Measurements from ENCODE around the gene PARVG. TPM values are rescaled to one million over a fixed set of nuclear protein-coding genes. Genes with fewer than 3 reads are reported as not detected.

Gene PARVG
- polyA plus RNA-seq, 1 experiment = 0.01 TPM

GRCh38 chr22:44205516-44206329, 25.0 kb downstream of the PARVG start:
- no peaks in the 10 kb centered on the region for H3K9me3 ChIP-seq (ENCODE audit: control insufficient read depth, insufficient read depth, low read length)
- POLR2A ChIA-PET = no interaction called here
- H3K4me3 ChIP-seq (ENCODE audit: low read depth, low read length) = no peak overlapping the region
- DNase-seq (ENCODE audit: low read depth, low spot score) = no peak
- CTCF ChIA-PET = no interaction called here
- TF ChIP-seq, protein P1, sequence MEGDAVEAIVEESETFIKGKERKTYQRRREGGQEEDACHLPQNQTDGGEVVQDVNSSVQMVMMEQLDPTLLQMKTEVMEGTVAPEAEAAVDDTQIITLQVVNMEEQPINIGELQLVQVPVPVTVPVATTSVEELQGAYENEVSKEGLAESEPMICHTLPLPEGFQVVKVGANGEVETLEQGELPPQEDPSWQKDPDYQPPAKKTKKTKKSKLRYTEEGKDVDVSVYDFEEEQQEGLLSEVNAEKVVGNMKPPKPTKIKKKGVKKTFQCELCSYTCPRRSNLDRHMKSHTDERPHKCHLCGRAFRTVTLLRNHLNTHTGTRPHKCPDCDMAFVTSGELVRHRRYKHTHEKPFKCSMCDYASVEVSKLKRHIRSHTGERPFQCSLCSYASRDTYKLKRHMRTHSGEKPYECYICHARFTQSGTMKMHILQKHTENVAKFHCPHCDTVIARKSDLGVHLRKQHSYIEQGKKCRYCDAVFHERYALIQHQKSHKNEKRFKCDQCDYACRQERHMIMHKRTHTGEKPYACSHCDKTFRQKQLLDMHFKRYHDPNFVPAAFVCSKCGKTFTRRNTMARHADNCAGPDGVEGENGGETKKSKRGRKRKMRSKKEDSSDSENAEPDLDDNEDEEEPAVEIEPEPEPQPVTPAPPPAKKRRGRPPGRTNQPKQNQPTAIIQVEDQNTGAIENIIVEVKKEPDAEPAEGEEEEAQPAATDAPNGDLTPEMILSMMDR (IDR thresholded peaks at IDR 0.05; ENCODE audit: low read depth, low read length) = no peak
- H3K27me3 ChIP-seq (ENCODE audit: control insufficient read depth, insufficient read depth, low read length) = peaks cover 6% of the 10 kb centered on the region
- no peak overlapping the region for H3K27ac ChIP-seq (ENCODE audit: low read depth, low read length)

DNA sequence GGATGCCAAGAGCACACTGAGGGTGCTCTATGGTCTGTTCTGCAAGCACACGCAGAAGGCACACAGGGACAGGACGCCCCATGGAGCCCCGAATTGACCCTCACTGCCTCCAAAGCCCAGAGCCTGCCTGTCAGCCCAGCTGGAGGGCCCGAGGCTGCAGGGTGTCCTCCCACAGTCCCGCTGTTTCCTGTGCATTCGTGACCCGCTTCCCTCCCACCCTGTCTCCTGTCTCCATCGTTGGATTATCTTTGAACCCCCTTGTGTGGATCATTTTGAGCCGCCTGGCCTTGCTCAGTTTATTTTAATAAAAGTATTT, 25.6 kb downstream of the PARVG start:
- CTCF ChIA-PET = no interaction called here
- TF ChIP-seq, protein P1 (IDR thresholded peaks at IDR 0.05; ENCODE audit: low read depth, low read length) = no peak
- POLR2A ChIA-PET = no interaction called here
- no peak for DNase-seq (ENCODE audit: low read depth, low spot score)
- Histone ChIP-seq H3K27me3 (ENCODE audit: control insufficient read depth, insufficient read depth, low read length) (peaks cover 6% of the 10 kb centered on the region), H3K27ac (ENCODE audit: low read depth, low read length) (no peak overlapping the region), H3K4me3 (ENCODE audit: low read depth, low read length) (no peak overlapping the region), H3K9me3 (ENCODE audit: control insufficient read depth, insufficient read depth, low read length) (no peaks in the 10 kb centered on the region)

GRCh38 chr22:44206696-44207095, 26.0 kb downstream of the PARVG start:
- Histone ChIP-seq H3K27ac (ENCODE audit: low read depth, low read length) (no peak overlapping the region), H3K27me3 (ENCODE audit: control insufficient read depth, insufficient read depth, low read length) (peaks cover 8% of the 10 kb centered on the region), H3K4me3 (ENCODE audit: low read depth, low read length) (no peak overlapping the region), H3K9me3 (ENCODE audit: control insufficient read depth, insufficient read depth, low read length) (no peaks in the 10 kb centered on the region)
- POLR2A ChIA-PET = no interaction called here
- no peak for DNase-seq (ENCODE audit: low read depth, low spot score)
- CTCF ChIA-PET = no interaction called here
- TF ChIP-seq, protein P1 (IDR thresholded peaks at IDR 0.05; ENCODE audit: low read depth, low read length) = no peak

DNA sequence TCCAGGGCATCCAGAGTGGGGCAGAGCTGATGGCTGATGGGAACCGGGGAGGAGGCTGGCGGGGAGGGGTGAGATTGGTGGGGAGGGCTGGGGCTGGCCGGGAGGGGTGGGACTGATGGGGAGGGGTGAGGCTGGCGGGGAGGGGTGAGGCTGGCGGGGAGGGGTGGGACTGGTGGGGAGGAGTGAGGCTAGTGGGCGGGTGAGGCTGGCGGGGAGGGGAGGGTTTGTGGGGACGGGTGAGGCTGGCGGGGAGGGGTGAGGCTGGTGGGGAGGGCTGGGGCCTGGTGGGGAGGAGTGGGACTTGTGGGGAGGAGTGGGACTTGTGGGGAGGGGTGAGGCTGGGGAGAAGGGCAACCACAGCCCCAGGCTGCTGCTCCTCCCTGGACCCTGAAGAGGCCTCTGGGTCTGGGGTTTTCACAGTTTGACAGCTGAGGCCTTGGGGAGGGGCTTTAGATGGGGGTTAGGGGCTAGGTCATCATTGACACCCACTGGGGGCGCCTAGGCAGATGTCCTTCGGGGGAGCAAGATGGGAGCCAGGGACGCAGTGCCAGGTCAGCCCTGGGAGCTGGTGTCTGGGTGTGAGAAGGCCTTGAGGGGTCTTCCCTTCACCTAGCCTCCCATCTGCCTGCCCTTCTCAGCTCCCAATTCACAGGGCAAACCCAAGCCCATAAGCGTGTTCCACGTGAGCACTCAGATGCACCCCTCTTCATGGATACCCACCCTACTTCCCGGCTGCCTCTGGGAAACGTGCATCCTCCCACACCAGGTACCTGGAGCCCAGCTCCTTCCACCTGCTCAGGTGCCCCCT, 26.7 kb downstream of the PARVG start:
- CTCF ChIA-PET = no interaction called here
- POLR2A ChIA-PET = interaction anchor here (0.6 kb wide), 1 partner anchor 59 kb away, joined by 3 read pairs; no protein-coding TSS in a partner anchor
- Histone ChIP-seq H3K27ac (ENCODE audit: low read depth, low read length) (no peak overlapping the region), H3K4me3 (ENCODE audit: low read depth, low read length) (no peak overlapping the region), H3K27me3 (ENCODE audit: control insufficient read depth, insufficient read depth, low read length) (peaks cover 8% of the 10 kb centered on the region), H3K9me3 (ENCODE audit: control insufficient read depth, insufficient read depth, low read length) (no peaks in the 10 kb centered on the region)
- TF ChIP-seq, protein P1 (IDR thresholded peaks at IDR 0.05; ENCODE audit: low read depth, low read length) = no peak
- DNase-seq (ENCODE audit: low read depth, low spot score) = no peak

DNA sequence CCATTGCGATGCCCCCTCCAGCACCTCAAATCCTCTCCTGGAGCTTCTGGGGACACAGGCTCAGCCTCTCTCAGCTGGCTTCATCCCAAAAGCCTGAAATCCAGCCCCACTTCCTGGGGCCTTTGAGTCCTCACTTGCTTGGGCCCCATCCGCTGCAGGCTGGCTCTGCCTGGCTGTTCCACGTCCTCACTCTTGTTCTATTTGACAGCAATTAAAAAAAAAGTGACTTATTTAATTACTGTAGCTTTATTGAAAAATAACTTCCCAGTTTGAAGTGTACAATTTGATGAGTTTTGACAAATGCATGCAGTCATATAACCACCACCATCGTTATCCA, 27.2 kb downstream of the PARVG start:
- no peak for DNase-seq (ENCODE audit: low read depth, low spot score)
- TF ChIP-seq, protein P1 (IDR thresholded peaks at IDR 0.05; ENCODE audit: low read depth, low read length) = no peak
- Histone ChIP-seq H3K4me3 (ENCODE audit: low read depth, low read length) (no peak overlapping the region), H3K27ac (ENCODE audit: low read depth, low read length) (no peak overlapping the region), H3K9me3 (ENCODE audit: control insufficient read depth, insufficient read depth, low read length) (no peaks in the 10 kb centered on the region), H3K27me3 (ENCODE audit: control insufficient read depth, insufficient read depth, low read length) (peaks cover 8% of the 10 kb centered on the region)
- ChIA-PET CTCF (no interaction called here), POLR2A (interaction anchor here (0.6 kb wide), 1 partner anchor 60 kb away, joined by 3 read pairs; no protein-coding TSS in a partner anchor)
